ENCODE results near the gene EXD1.

Gene EXD1

GRCh38 chr15:41231422-41232226 is 1.1 kb upstream of the EXD1 start:
- DNase-seq: no peak

- DNase-seq: no peak
These were observed 260 bp downstream of the EXD1 start for GRCh38 chr15:41230345-41230649.

GRCh38 chr15:41219381-41219780 is 11.2 kb downstream of the EXD1 start:
- no peak for DNase-seq

- no peak for DNase-seq
These were observed 11.7 kb downstream of the EXD1 start for GRCh38 chr15:41218851-41219250.

GRCh38 chr15:41215708-41216107 is 14.8 kb downstream of the EXD1 start:
- DNase-seq: no peak

GRCh38 chr15:41207687-41208448 is 22.7 kb downstream of the EXD1 start:
- no peak for DNase-seq

GRCh38 chr15:41205315-41205714 is 25.2 kb downstream of the EXD1 start:
- no peak for DNase-seq

- no peak for DNase-seq
These were observed 27.2 kb downstream of the EXD1 start for GRCh38 chr15:41203395-41203794.

- DNase-seq: no peak
These were observed 31.1 kb downstream of the EXD1 start for GRCh38 chr15:41199470-41199869.

- DNase-seq: no peak
These were observed 36.1 kb downstream of the EXD1 start for GRCh38 chr15:41194444-41194843.

GRCh38 chr15:41183581-41183980 is 47.0 kb downstream of the EXD1 start:
- DNase-seq: no peak

GRCh38 chr15:41182266-41182665 is 48.3 kb downstream of the EXD1 start:
- no peak for DNase-seq

GRCh38 chr15:41180206-41180789 is 50.3 kb downstream of the EXD1 start:
- DNase-seq: no peak

GRCh38 chr15:41169781-41170180 is 60.8 kb downstream of the EXD1 start:
- no peak for DNase-seq

GRCh38 chr15:41169086-41169485 is 61.5 kb downstream of the EXD1 start:
- DNase-seq: no peak

GRCh38 chr15:41161736-41162135 is 68.8 kb downstream of the EXD1 start:
- DNase-seq: no peak

- DNase-seq: no peak
These were observed 69.2 kb downstream of the EXD1 start for GRCh38 chr15:41161336-41161735.

- no peak for DNase-seq
These were observed 69.8 kb downstream of the EXD1 start for GRCh38 chr15:41160639-41161315.

GRCh38 chr15:41154412-41154811 is 76.1 kb downstream of the EXD1 start:
- no peak for DNase-seq

GRCh38 chr15:41153733-41154132 is 76.8 kb downstream of the EXD1 start:
- no peak for DNase-seq

- DNase-seq: no peak
These were observed 79.0 kb downstream of the EXD1 start for GRCh38 chr15:41151451-41152005.

- DNase-seq: no peak
These were observed 80.3 kb downstream of the EXD1 start for GRCh38 chr15:41150279-41150678.

GRCh38 chr15:41148065-41148464 is 82.5 kb downstream of the EXD1 start:
- no peak for DNase-seq

All from activated naive CD4-positive, alpha-beta T cell (primary cell).